T follicular helper cell (primary cell): ENCODE results near the gene ADAMTS18.

Experiments
- DNase-seq: peaks from one replicate; pipeline ENCODE4 v3.0.0-alpha.2; 2020; ENCODE audit warnings: low read depth

ADAMTS18 gene

GRCh38 chr16:77327717-77328116, 107.1 kb downstream of the ADAMTS18 start:
- no peak for DNase-seq

- no peak for DNase-seq
Observed at GRCh38 chr16:77324729-77325128, 110.1 kb downstream of the ADAMTS18 start.

GRCh38 chr16:77323695-77324094, 111.1 kb downstream of the ADAMTS18 start:
- DNase-seq = no peak

DNA sequence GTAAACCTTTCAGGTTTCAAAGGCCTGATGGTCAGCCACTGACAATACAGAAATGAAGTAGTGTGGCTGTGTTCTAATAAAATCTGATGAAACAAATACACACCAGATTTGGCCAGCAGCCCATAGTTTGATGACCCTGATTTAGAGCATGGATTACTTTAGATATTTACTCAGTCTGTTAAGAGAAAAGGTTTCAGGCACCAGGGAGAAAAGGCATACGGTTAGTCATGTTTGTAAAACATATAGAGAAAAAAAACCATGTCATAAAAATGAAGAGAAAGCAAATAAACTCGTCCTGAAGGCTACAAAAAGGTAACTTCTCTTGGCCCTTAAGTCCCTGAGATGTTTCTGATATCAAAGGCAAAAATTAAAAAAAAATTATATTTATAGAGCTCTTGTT, 112.1 kb downstream of the ADAMTS18 start:
- no peak for DNase-seq

DNA sequence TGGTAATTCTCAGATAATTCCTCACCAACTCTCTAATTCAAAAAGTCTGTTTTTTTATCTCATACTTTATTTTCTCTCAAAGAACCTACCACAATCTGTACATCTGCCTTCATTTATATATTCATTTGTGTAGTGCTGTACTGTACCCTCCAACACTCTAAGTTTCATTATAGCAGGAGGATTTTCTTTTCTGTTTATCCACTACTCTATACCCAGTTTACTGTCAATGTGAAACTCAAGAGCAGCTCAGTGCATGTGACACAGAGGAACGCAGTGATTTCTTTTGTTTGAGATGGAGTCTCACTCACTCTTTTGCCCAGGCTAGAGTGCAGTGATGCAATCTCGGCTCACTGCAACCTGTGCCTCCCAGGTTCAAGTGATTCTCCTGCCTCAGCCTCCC, 117.8 kb downstream of the ADAMTS18 start:
- no peak for DNase-seq

DNA sequence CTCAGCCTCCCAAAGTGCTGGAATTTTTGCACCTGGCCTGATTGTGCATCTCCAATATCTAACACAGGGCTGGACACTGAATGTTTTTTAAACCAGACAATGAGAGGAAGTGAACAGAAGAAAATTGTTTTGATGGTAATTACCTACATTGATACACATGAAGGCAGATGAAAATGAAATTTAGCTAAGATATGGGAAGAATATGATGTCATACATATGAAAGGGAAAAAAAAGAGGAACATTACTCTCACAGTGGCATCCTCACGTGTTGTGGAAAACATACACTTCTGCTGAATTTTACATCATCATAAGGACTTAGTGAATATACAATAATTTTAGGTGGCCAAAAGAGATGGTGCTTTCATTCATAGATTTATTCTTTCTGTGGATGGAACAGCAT, 124.0 kb downstream of the ADAMTS18 start:
- no peak for DNase-seq

DNA sequence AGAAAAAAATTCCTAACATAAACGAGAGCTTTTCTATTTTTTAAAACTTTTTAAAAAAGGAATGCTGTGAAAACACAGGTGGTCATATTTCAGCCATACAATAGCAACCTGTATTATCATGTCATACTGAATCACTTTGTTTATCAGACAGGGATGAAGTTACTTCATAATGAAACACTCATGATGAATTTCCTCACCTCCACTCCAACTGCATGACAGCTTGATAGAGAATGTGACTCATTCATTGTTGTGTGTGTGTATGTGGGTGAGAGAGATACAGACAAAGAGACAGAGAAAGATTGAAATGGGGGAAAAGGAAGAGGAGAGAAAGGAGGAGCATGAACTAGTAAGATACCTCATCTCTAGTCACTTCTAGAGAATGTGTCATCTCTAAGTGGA, 126.7 kb downstream of the ADAMTS18 start:
- no peak for DNase-seq

DNA sequence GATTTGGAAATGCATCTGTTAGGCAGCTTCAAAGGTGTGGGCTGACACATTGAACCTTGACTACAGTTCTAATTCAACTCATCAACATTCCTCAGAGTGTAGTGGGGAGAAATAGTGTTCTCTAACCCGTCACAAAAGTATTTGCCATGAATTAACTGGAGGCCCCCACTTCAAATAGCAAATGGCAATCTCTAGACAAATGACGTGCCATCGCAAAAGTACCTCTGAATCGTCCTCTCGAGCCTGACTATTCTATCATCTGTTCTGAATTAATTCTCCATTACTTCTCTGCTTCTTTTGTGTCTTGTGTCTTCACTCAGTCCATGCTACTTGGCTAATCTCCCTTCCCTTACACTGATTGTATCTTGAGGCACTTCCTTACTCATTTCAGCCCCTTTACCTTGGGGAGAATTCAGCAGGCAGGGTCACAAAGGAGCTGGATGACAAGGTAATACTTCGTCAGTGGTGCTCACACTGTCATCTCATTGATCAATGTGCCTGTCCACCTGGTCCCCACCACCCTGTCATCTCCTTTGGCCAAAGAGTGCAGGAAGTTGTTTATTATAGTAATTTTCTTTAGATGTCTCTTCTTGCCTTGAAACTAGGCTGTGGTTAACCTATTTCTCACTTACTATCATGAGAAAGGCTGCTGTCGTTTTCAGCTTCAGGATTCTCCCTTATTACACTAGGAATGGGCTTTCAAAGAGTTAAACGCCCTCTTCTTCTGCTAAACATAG, 127.2 kb downstream of the ADAMTS18 start:
- no peak for DNase-seq

DNA sequence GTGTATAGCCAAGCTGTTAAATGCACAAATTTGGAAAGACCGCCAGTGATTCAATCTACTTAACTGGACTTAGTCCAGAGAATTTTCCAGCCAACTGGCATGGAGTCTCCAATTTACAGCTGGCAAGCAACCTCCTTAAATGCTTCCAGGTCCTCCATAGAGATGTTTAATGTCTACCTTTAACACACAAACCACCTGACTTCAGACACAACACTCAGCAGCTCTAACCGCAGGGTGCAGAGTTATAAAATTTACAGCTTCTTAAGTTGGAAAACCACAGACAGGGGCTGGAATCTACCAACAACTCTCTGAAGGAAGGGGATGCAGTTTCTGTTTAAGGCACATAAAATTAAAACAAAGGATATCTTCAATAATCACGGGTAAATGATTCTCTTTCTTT, 128.8 kb downstream of the ADAMTS18 start:
- DNase-seq = no peak

GRCh38 chr16:77304877-77305276, 130.0 kb downstream of the ADAMTS18 start:
- no peak for DNase-seq

GRCh38 chr16:77304134-77304533, 130.7 kb downstream of the ADAMTS18 start:
- no peak for DNase-seq

DNA sequence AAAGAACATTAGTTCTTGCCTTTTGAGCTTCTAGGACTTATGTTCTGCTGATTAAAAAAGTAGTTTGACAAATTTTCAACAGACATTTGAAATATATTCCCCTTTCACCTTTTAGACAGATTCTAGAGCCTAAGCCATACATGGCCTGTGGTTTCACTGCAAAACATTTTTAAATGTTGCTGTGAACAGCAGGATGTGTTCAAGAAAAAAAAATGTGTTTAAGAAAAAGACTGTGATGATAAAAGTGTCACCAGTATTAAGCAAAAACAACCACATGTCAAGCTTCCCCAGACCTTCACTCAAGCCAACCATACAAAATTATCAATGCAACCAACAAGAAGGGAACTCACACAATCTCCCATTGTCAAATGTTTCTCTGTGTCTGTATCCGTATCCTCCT, 132.2 kb downstream of the ADAMTS18 start:
- DNase-seq = no peak

DNA sequence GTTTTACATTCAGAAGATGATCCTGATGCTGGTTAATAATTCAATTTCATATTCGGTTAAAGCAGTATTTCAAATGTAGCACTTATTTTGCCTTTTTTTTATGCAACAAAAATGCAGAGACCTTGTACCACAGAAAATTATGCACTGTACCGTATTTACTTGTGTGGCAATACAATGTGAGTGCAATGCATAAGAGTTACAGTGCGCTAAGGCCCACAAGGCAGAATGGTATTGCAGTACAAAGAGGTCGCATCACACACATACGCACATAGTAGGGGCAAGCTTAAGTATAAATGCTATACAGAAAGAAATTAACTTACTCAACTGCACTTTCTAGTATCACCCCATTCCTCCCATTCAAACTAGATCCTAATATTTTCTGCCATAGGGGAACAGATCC, 132.6 kb downstream of the ADAMTS18 start:
- no peak for DNase-seq

GRCh38 chr16:77300256-77300655, 134.6 kb downstream of the ADAMTS18 start:
- DNase-seq = no peak

DNA sequence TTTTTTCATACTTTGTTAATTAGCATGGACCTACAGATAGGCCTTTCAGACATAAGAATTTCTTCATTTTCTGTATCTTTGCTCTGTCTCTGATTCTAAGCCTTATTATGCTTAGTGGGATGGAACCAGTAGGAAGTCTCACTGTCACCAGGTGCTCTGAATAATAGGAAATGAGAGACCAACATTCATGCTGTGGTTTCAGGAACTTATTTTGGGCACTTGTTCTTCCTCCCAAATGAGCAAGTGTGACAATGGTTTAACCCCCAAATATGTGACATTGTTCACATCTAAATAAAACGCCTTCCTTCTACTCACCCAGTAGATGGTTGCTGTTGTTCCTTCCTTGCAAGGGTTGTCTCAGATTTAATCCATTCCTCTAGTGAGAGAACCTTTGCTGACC, 135.4 kb downstream of the ADAMTS18 start:
- no peak for DNase-seq

DNA sequence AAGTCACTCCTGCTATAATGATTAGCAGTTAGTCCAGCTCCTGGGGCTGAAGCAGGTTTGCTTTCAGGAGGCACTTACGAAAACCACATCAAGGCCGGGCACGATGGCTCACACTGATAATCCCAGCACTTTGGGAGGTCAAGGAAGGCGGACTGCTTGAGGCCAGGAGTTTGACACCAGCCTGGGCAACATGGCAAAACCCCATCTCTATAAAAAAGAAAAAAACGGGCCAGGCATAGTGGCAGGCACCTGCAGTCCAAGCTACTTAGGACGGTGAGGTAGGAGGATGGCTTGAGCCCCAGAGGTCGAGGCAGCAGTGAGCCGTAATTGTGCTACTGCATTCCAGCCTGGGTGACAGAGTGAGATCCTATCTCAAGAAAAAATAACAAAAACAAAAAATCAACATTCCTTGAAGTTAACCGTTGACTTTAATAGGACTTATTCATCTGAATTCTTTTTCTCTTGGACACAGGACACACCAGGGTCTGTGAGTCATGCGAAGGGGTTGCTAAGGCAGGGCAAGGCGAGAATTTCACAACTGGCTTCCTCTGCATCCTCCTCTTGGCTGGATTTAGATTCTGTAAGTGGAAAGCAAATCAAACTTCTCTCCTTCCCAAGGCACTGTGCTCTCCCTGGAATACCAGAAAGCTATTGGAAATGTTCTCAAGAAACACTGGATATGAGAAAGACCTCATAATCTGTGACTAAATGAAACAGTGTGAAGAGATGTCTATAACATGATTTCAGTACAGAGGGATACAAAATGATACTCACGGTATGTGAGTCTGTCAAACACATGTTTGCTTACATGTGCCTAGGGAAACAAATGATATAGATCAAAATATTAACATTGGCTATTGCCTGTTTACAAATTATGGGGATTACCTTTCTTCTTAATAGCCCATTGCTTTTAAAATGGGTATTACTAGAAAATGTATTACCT, 136.1 kb downstream of the ADAMTS18 start:
- no peak for DNase-seq

- no peak for DNase-seq
Observed at GRCh38 chr16:77297996-77298395, 136.8 kb downstream of the ADAMTS18 start.

DNA sequence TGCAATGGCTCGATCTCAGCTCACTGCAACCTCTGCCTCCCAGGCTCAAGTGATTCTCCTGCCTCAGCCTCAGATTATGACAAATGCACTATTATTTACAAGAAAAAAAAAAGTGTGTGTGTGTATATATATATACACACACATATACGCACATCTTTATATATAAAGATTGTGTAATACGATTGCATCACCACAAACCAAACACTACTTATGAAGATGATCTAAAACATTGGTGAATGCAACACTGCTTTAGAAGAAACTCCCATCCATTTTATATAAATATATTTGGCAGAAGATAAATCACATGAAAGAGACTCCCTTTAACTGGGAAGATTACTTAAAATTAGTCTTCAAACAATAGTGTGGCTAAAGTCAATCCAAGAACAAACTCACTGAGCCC, 138.9 kb downstream of the ADAMTS18 start:
- no peak for DNase-seq

- DNase-seq = no peak
Observed at GRCh38 chr16:77290451-77291115, 144.3 kb downstream of the ADAMTS18 start.

GRCh38 chr16:77289331-77289809, 145.5 kb downstream of the ADAMTS18 start:
- DNase-seq = no peak

GRCh38 chr16:77288222-77288621, 146.6 kb downstream of the ADAMTS18 start:
- no peak for DNase-seq

- DNase-seq = no peak
Observed at GRCh38 chr16:77285676-77286075, 149.2 kb downstream of the ADAMTS18 start.
